Measurements from ENCODE around the gene NCKAP1.

DNA sequence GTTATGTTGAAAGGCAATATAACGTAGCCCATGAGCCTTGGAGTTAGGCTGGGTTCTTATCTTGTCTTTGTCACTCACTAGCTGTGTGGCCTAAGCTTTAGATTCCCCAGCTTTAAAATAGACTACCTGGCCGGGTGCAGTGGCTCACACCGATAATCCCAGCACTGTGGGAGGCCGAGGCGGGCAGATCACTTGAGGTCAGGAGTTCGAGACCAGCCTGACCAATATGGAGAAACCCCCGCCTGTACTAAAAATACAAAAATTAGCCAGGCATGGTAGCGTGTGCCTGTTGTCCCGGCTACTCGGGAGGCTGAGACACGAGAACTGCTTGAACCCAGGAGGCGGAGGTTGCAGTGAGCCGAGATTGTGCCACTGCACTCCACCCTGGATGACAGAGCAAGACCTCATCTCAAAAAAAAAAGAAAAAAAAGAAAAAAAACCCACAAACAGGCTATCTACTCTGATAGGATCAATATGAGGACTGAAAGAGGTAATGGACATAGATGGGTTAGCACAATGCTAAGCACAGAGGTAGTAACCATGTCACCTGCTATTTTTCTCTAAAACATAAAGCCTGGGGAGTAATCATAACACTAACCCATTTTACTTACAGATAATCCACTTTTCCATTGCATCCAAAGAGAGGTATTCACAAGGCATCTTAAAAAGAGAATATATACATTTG, 43.9 kb downstream of the NCKAP1 start:
- TF ChIP-seq EZH2 (IDR thresholded peaks at IDR 0.05) = no peak
- TF ChIP-seq, protein P1, sequence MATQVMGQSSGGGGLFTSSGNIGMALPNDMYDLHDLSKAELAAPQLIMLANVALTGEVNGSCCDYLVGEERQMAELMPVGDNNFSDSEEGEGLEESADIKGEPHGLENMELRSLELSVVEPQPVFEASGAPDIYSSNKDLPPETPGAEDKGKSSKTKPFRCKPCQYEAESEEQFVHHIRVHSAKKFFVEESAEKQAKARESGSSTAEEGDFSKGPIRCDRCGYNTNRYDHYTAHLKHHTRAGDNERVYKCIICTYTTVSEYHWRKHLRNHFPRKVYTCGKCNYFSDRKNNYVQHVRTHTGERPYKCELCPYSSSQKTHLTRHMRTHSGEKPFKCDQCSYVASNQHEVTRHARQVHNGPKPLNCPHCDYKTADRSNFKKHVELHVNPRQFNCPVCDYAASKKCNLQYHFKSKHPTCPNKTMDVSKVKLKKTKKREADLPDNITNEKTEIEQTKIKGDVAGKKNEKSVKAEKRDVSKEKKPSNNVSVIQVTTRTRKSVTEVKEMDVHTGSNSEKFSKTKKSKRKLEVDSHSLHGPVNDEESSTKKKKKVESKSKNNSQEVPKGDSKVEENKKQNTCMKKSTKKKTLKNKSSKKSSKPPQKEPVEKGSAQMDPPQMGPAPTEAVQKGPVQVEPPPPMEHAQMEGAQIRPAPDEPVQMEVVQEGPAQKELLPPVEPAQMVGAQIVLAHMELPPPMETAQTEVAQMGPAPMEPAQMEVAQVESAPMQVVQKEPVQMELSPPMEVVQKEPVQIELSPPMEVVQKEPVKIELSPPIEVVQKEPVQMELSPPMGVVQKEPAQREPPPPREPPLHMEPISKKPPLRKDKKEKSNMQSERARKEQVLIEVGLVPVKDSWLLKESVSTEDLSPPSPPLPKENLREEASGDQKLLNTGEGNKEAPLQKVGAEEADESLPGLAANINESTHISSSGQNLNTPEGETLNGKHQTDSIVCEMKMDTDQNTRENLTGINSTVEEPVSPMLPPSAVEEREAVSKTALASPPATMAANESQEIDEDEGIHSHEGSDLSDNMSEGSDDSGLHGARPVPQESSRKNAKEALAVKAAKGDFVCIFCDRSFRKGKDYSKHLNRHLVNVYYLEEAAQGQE (IDR thresholded peaks at IDR 0.05; ENCODE audit: low read depth) = no peak
- TF ChIP-seq, protein P2, sequence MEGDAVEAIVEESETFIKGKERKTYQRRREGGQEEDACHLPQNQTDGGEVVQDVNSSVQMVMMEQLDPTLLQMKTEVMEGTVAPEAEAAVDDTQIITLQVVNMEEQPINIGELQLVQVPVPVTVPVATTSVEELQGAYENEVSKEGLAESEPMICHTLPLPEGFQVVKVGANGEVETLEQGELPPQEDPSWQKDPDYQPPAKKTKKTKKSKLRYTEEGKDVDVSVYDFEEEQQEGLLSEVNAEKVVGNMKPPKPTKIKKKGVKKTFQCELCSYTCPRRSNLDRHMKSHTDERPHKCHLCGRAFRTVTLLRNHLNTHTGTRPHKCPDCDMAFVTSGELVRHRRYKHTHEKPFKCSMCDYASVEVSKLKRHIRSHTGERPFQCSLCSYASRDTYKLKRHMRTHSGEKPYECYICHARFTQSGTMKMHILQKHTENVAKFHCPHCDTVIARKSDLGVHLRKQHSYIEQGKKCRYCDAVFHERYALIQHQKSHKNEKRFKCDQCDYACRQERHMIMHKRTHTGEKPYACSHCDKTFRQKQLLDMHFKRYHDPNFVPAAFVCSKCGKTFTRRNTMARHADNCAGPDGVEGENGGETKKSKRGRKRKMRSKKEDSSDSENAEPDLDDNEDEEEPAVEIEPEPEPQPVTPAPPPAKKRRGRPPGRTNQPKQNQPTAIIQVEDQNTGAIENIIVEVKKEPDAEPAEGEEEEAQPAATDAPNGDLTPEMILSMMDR (IDR thresholded peaks at IDR 0.05 in 2 of 3, conservative IDR thresholded peaks at IDR 0.05 in 1 of 3; ENCODE audit: borderline replicate concordance in 1 of 3, insufficient read depth in 1 of 3, low read depth in 2 of 3, low read length in 2 of 3) = no peak
